Testis (tissue), 3 donors: ENCODE measurements around the gene DIP2B. TPM values are rescaled to one million over a fixed set of nuclear protein-coding genes. Genes with fewer than 3 reads are reported as not detected.
"Not testable (repeated sequence)": the region's sequence is repeated elsewhere in the genome, so short reads cannot be mapped to it uniquely, and the experiment has no call there.

Experiments
- DNase-seq: peaks from one replicate; pipeline ENCODE4 v3.0.0-alpha.2; 2019
- H3K27ac ChIP-seq, 2 donors: fragments of 200-600 bp; sonication (generic); one replicate each; pipeline ENCODE4 v1.5.1; 2019
- H3K27me3 ChIP-seq: fragments of 200-600 bp; sonication (generic); one replicate; pipeline ENCODE4 v1.5.1; 2019
- H3K36me3 ChIP-seq: fragments of 200-600 bp; sonication (generic); one replicate; pipeline ENCODE4 v1.5.1; 2017; ENCODE audit warnings: low read depth; ENCODE audit errors: missing control alignments
- H3K4me1 ChIP-seq: fragments of 200-600 bp; sonication (generic); one replicate; pipeline ENCODE4 v1.5.1; 2019
- H3K4me3 ChIP-seq, 2 donors: fragments of 200-600 bp; sonication (generic); one replicate each; pipeline ENCODE4 v1.5.1; 2017 to 2019
- H3K9me3 ChIP-seq: fragments of 200-600 bp; sonication (generic); one replicate; pipeline ENCODE4 v1.5.1; 2017
- POLR2A ChIP-seq: fragments of 450-650 bp; IDR thresholded peaks from one replicate; pipeline ENCODE4 v1.6.1; 2017; ENCODE audit warnings: antibody characterized with exemption, mild to moderate bottlenecking, moderate library complexity
- WGBS, 2 donors: methylation state at CpG; one replicate each; pipeline ENCODE4 v1.1.5; 2018; 5-methylcytosine and 5-hydroxymethylcytosine counted together
- intact Hi-C: fragments of 100-400 bp; cut with DNase I; formaldehyde crosslinking; loops from one replicate; pipeline ENCODE4 v1.15.1; 2023; ENCODE audit warnings: low total_unique reads
- polyA plus RNA-seq: library from polyadenylated mRNA; stranded (reverse); fragments of 350-450 nt; fragmentation: Illumina TruSeq; extraction: RNeasy Lipid Tissue Mini Kit (QIAGEN cat#74804); gene quantifications from one replicate; pipeline ENCODE4 v1.2.3, GENCODE V29; 2014; ENCODE audit warnings: low read depth, low replicate concordance; ENCODE audit not compliant: insufficient read depth
- total RNA-seq, 2 donors: library from RNA; depleted of rRNA; stranded (reverse); fragments of >200 nt; gene quantifications; one replicate each; pipeline ENCODE4 v1.2.3, GENCODE V29; 2016
- TF ChIP-seq, protein P1 (sequence below), 3 experiments: fragments of 450-650 bp in 2 of 3; fragments of 200-600 bp in 1 of 3; sonication (generic) in 1 of 3; IDR thresholded peaks; one replicate each; pipeline ENCODE4 v1.5.1; 2016 to 2019; ENCODE audit warnings: antibody characterized with exemption in 3 of 3, mild to moderate bottlenecking in 2 of 3, moderate library complexity in 1 of 3

The DIP2B gene
- total and polyA plus RNA-seq, 3 donors from 2014 or later = 19.1 to 57.1 (median 43.5) TPM

DNA sequence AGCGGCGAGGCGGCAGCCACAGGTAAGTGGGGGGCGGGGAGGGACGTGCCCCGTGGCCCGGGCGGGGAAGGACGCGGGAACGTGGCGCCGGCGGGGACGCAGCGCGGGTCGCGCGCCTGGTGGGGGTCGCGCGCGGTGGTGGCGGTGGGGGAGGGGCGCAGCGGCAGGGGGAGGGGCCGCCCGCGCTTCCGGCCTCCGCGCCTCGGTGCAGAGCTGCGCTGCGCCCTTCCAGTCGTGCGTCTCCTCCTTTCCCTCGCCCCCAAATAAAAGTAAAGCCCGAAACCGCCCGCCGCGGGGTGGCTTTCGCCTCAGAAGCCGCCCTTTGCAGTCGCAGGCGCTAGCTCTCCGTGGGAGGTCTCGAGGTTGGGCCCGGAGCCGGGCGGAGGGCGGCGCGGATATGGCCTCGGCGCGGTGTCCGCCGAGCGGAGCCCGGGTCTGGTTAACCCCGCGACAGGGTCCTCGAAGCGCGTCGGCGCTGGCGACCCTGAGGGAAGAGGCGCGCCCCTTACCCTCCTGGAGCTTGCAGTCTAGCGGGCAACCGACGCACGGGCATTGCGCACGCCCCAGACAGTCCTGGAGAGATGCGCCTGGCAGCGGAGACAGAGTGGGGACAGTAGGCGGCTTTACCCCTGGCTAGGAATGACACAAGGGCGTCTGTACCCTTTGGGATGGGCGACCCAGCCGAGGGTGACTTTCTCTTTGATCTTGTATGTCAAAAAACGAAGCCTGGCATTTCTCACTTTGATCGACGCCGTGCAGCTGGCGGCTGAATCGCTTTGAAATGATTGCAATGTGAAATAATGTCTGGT is 259.7 kb downstream of the DIP2B start:
- H3K4me1 ChIP-seq = peaks cover 17% of the 10 kb centered on the region
- WGBS, 2 donors = 1% methylated on average over 16 to 83 of the region's 91 CpGs
- H3K36me3 ChIP-seq = no peaks in the 10 kb centered on the region
- no peaks in the 10 kb centered on the region for H3K27me3 ChIP-seq
- DNase-seq = peak; percentile 55
- peak overlapping the region; percentile 98 to 99 for H3K27ac ChIP-seq
- TF ChIP-seq POLR2A = no peak
- TF ChIP-seq, protein P1, sequence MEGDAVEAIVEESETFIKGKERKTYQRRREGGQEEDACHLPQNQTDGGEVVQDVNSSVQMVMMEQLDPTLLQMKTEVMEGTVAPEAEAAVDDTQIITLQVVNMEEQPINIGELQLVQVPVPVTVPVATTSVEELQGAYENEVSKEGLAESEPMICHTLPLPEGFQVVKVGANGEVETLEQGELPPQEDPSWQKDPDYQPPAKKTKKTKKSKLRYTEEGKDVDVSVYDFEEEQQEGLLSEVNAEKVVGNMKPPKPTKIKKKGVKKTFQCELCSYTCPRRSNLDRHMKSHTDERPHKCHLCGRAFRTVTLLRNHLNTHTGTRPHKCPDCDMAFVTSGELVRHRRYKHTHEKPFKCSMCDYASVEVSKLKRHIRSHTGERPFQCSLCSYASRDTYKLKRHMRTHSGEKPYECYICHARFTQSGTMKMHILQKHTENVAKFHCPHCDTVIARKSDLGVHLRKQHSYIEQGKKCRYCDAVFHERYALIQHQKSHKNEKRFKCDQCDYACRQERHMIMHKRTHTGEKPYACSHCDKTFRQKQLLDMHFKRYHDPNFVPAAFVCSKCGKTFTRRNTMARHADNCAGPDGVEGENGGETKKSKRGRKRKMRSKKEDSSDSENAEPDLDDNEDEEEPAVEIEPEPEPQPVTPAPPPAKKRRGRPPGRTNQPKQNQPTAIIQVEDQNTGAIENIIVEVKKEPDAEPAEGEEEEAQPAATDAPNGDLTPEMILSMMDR (IDR thresholded peaks at IDR 0.05) = no peak
- H3K9me3 ChIP-seq = no peaks in the 10 kb centered on the region
- H3K4me3 ChIP-seq = peak overlapping the region; percentile 97 to 99
- intact Hi-C loops = no loop called here

DNA sequence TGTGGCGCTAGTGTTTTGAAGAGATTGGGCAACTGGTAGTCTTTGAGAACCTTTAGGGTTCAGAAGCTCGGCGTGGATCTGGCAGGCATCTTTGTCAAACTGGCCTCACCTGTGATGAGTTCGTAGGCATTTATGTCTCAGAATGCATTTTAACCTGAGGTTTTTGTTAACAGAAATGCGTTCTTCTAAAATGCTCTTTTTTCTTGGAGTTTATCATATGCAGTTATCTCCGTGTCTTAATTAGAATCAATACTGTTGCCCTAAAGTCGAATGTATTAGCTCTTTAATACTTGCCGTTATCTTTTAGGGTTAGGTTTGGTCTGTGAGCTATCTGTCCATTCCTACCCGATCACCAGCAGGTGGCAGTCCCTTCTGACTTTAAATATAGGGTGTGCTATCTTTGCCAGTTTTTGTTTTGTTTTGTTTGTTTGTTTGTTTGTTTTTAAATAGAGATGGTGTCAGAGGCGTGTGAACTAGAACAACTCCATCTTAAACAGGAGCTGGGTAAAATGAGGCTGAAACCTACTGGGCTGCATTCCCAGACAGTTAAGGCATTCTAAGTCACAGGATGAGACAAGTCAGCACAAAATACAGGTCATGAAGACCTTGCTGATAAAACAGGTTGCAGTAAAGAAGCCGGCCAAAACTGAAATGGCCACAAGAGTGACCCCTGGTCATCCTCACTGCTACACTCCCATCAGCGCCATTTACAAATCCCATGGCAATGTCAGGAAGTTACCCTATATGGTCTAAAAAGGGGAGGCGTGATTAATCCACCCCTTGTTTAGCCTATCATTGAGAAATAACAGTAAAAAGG is 260.5 kb downstream of the DIP2B start:
- H3K27me3 ChIP-seq = no peaks in the 10 kb centered on the region
- no peaks in the 10 kb centered on the region for H3K36me3 ChIP-seq
- 4 to 6% methylated on average over 13 of the region's 13 CpGs for WGBS, 2 donors
- peak overlapping the region; percentile 97 to 99 for H3K4me3 ChIP-seq
- peak overlapping the region; percentile 98 to 99 for H3K27ac ChIP-seq
- intact Hi-C loops = no loop called here
- DNase-seq = peak; percentile 67
- no peak for TF ChIP-seq POLR2A
- TF ChIP-seq, protein P1 (IDR thresholded peaks at IDR 0.05) = peak; percentile 61 to 78 (median 68)
- H3K9me3 ChIP-seq = no peaks in the 10 kb centered on the region
- peaks cover 17% of the 10 kb centered on the region for H3K4me1 ChIP-seq

DNA sequence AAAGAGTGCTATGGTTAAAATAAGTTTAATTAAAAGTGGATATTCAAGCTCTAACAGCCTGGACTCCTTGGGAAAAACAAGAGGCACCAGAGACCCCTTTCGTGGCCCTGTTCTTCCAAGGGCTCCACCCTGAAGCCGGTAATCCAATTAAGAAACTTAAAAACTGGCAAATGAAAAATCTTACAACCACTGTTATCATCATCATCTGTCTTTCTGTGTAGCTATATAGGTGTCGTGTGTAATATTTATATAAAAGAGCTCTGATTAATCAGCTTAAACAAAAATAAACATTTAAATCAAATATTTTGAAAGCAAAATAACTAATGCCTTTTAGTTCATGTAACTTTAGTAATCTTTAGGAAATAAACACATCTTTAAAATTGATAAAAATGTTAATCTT is 263.6 kb downstream of the DIP2B start:
- Histone ChIP-seq H3K36me3 (no peaks in the 10 kb centered on the region), H3K4me3 (no peak overlapping the region), H3K9me3 (no peaks in the 10 kb centered on the region), H3K27me3 (no peaks in the 10 kb centered on the region), H3K4me1 (peaks cover 13% of the 10 kb centered on the region), H3K27ac (no peak overlapping the region)
- 86 to 88% methylated on average over 3 of the region's 3 CpGs for WGBS, 2 donors
- DNase-seq = no peak
- intact Hi-C loops = no loop called here
- TF ChIP-seq, protein P1 (IDR thresholded peaks at IDR 0.05) = no peak
- TF ChIP-seq POLR2A = no peak

DNA sequence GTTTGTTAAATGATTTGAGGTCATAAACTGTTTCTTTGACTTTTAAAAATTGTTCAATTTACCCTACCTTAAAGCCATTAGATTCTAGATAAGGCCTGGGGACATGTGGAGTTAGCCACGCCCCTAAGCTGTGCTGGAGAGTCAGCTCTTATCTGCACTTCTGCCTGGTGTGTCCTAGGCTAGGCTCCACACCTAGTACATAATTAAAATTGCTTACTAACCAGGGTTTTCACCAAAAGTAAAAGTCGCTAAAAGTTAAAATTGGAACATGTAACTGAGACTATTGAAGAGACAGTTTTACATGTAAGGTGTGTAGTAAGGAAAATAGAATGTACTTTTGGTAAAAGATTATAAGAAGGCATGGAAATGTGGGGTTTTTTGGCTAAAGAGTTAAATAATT is 264.0 kb downstream of the DIP2B start:
- H3K27ac ChIP-seq, H3K27me3 ChIP-seq, H3K9me3 ChIP-seq, H3K4me3 ChIP-seq, intact Hi-C loops, DNase-seq, H3K36me3 ChIP-seq: not testable (repeated sequence)
- peaks cover 13% of the 10 kb centered on the region for H3K4me1 ChIP-seq
- 75 to 79% methylated on average over 2 of the region's 2 CpGs for WGBS, 2 donors

DNA sequence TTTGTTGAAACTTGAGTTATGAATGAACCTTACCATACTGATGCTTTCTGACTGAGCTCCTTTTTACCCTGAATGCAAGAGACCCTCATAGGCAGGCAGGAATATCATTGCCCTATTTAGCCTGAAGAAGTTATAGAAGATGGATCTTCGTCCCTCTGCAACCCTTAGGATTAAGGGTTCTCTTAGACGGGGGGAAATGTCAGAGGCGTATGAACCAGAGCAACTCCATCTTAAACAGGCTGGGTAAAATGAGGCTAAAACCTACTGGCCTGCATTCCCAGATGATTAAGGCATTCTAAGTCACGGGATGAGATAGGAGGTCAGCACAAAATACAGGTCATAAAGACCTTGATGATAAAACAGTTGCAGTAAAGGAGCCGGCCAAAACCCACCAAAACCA is 266.6 kb downstream of the DIP2B start:
- Histone ChIP-seq H3K27ac (no peak overlapping the region), H3K27me3 (no peaks in the 10 kb centered on the region), H3K9me3 (no peaks in the 10 kb centered on the region), H3K4me1 (no peaks in the 10 kb centered on the region), H3K36me3 (no peaks in the 10 kb centered on the region), H3K4me3 (no peak overlapping the region)
- no peak for DNase-seq
- intact Hi-C loops = no loop called here
- 89 to 97% methylated on average over 5 of the region's 5 CpGs for WGBS, 2 donors
- TF ChIP-seq, protein P1 (IDR thresholded peaks at IDR 0.05) = no peak
